HCT116 (cell line): ENCODE data around the gene SLC44A3. TPM values are rescaled to one million over a fixed set of nuclear protein-coding genes. Genes with fewer than 3 reads are reported as not detected.

ENCODE experiments used
- ATAC-seq: fragments of 200-7000 bp; cut with Tn5 transposase; 2 replicates; pipeline ENCODE4 v1.9.1; 2020; ENCODE audit warnings: mild to moderate bottlenecking, moderate library complexity
- BruUV-seq: library from RNA; stranded (reverse); fragments of 400-500 nt; replicated peaks from 2 replicates; lab custom pipeline; 2021; lab: Mats Ljungman, UMichigan
- CTCF ChIA-PET: fragments of 300-600 bp; sonication (Branson Sonifier 250); formaldehyde crosslinking; loops from one replicate; lab custom pipeline; 2021; ENCODE audit warnings: antibody characterized with exemption; lab: Charles Lee
- POLR2A ChIA-PET: fragments of 300-600, 350-600 bp; sonication (Branson Sonifier 250); formaldehyde crosslinking; loops from one replicate; lab custom pipeline; 2021; ENCODE audit warnings: antibody characterized with exemption; lab: Charles Lee
- RAD21 ChIA-PET, 2 experiments: fragments of 300-600 bp; sonication (Branson Sonifier 250); formaldehyde crosslinking; loops; one replicate each; lab custom pipeline; 2023; ENCODE audit warnings: low total read pairs in 2 of 2; ENCODE audit not compliant: uncharacterized antibody in 2 of 2, unreplicated experiment in 2 of 2, low non-redundant PET in 1 of 2; lab: Charles Lee
- DNase-seq: peaks from one replicate; pipeline ENCODE4 v3.0.0-alpha.2; 2010; ENCODE audit warnings: low read depth, low spot score
- H2AFZ ChIP-seq: fragments of 200-600 bp; shearing (Covaris generic), sonication (generic); 2 replicates; pipeline ENCODE4 v1.6.1; 2017; ENCODE audit warnings: low read depth, mixed run types, mixed read lengths, antibody characterized with exemption, low read length; ENCODE audit not compliant: poor library complexity, severe bottlenecking
- H3K27ac ChIP-seq: 2 replicates; pipeline ENCODE4 v1.5.1; 2012; ENCODE audit warnings: low read depth, low read length
- H3K27me3 ChIP-seq: fragments of 200-600 bp; sonication (generic); 2 replicates; pipeline ENCODE4 v1.6.1; 2016; ENCODE audit warnings: mixed run types, low read length, mixed read lengths; ENCODE audit not compliant: insufficient read depth
- H3K36me3 ChIP-seq, 2 experiments: fragments of 200-500 bp in 1 of 2; fragments of 200-600 bp in 1 of 2; sonication (Bioruptor generic) in 1 of 2; sonication (generic) in 1 of 2; 2 replicates each; pipeline versions ENCODE4 v1.5.1 to v1.6.1; 2014 to 2016; ENCODE audit warnings: low read length in 2 of 2, inconsistent platforms in 1 of 2, mixed read lengths in 1 of 2, mixed run types in 1 of 2; ENCODE audit not compliant: insufficient read depth in 2 of 2, control insufficient read depth in 1 of 2
- H3K4me1 ChIP-seq, 2 experiments: fragments of 200-600 bp in 1 of 2; sonication (generic) in 1 of 2; 2 replicates each; pipeline versions ENCODE4 v1.5.1 to v1.6.1; 2012 to 2017; ENCODE audit warnings: low read length in 2 of 2, inconsistent platforms in 1 of 2, mild to moderate bottlenecking in 1 of 2, mixed read lengths in 1 of 2, mixed run types in 1 of 2, moderate library complexity in 1 of 2; ENCODE audit not compliant: insufficient read depth in 2 of 2, control insufficient read depth in 1 of 2
- H3K4me2 ChIP-seq: fragments of 200-600 bp; sonication (generic); 2 replicates; pipeline ENCODE4 v1.6.1; 2017; ENCODE audit warnings: mixed run types, low read length, mixed read lengths
- H3K4me3 ChIP-seq, 2 experiments: fragments of 200-600 bp in 1 of 2; sonication (generic) in 1 of 2; replicated peaks in 1 of 2; 2 replicates each; pipeline ENCODE4 v1.5.1; 2011 to 2016; ENCODE audit warnings: low read length in 2 of 2, control low read depth in 1 of 2, low read depth in 1 of 2, mild to moderate bottlenecking in 1 of 2, mixed read lengths in 1 of 2, mixed run types in 1 of 2
- H3K79me2 ChIP-seq: fragments of 200-600 bp; sonication (generic); 2 replicates; pipeline ENCODE4 v1.6.1; 2017; ENCODE audit warnings: mild to moderate bottlenecking, mixed run types, low read length, moderate library complexity, mixed read lengths; ENCODE audit not compliant: insufficient read depth
- H3K9ac ChIP-seq: fragments of 200-600 bp; sonication (generic); 2 replicates; pipeline ENCODE4 v1.6.1; 2016; ENCODE audit warnings: low read length, mixed read lengths
- H3K9me2 ChIP-seq: fragments of 200-600 bp; sonication (generic), shearing (Covaris generic); 2 replicates; pipeline ENCODE4 v1.6.1; 2017; ENCODE audit warnings: mixed run types, mild to moderate bottlenecking, moderate library complexity; ENCODE audit not compliant: insufficient read depth
- H3K9me3 ChIP-seq, 2 experiments: fragments of 200-500 bp in 1 of 2; fragments of 200-600 bp in 1 of 2; sonication (Bioruptor generic) in 1 of 2; sonication (generic) in 1 of 2; 2 replicates each; pipeline ENCODE4 v1.6.1; 2014 to 2017; ENCODE audit warnings: low read length in 2 of 2, mixed read lengths in 2 of 2, inconsistent platforms in 1 of 2, low read depth in 1 of 2, mild to moderate bottlenecking in 1 of 2, mixed run types in 1 of 2, moderate library complexity in 1 of 2; ENCODE audit not compliant: control insufficient read depth in 1 of 2, insufficient read depth in 1 of 2
- H4K20me1 ChIP-seq: fragments of 200-600 bp; sonication (generic), shearing (Covaris generic); 2 replicates; pipeline ENCODE4 v1.6.1; 2017; ENCODE audit warnings: mixed run types, mild to moderate bottlenecking, moderate library complexity; ENCODE audit not compliant: insufficient read depth
- CEBPB ChIP-seq: IDR thresholded peaks from 2 replicates; pipeline ENCODE4 v1.6.1; 2012; ENCODE audit warnings: low read depth
- EGR1 ChIP-seq: IDR thresholded peaks from 2 replicates; pipeline ENCODE4 v1.6.1; 2012; ENCODE audit warnings: low read depth
- ELF1 ChIP-seq: IDR thresholded peaks from 2 replicates; pipeline ENCODE4 v1.6.1; 2012; ENCODE audit warnings: low read depth, borderline replicate concordance
- EZH2 ChIP-seq: fragments of 200-600 bp; sonication (generic); IDR thresholded peaks from 2 replicates; pipeline ENCODE4 v1.6.1; 2017; ENCODE audit warnings: antibody characterized with exemption, mixed run types
- FOSL1 ChIP-seq: IDR thresholded peaks from 2 replicates; pipeline ENCODE4 v1.6.1; 2012; ENCODE audit warnings: low read depth
- JUND ChIP-seq: IDR thresholded peaks from 2 replicates; pipeline ENCODE4 v1.6.1; 2012
- POLR2A ChIP-seq: IDR thresholded peaks from 2 replicates; pipeline ENCODE4 v1.7.0; 2011; ENCODE audit warnings: borderline replicate concordance; ENCODE audit not compliant: insufficient read depth, insufficient read length; ENCODE audit errors: extremely low read depth
- POLR2AphosphoS5 ChIP-seq: IDR thresholded peaks from 2 replicates; pipeline ENCODE4 v1.6.1; 2011; ENCODE audit warnings: mild to moderate bottlenecking, low read depth, low read length, moderate library complexity
- RAD21 ChIP-seq: IDR thresholded peaks from 2 replicates; pipeline ENCODE4 v1.6.1; 2012; ENCODE audit warnings: low read depth, mild to moderate bottlenecking
- SRF ChIP-seq: IDR thresholded peaks from 2 replicates; pipeline ENCODE4 v1.6.1; 2012; ENCODE audit warnings: low read depth
- ZFX ChIP-seq: fragments of 450-650 bp; IDR thresholded peaks from 2 replicates; pipeline ENCODE4 v1.6.1; 2017
- intact Hi-C: fragments of 100-400 bp; cut with micrococcal nuclease; formaldehyde crosslinking; loops from 2 replicates; pipeline ENCODE4 v1.10.0; 2022
- total RNA-seq: library from RNA; stranded (reverse); gene quantifications from one replicate; pipeline ENCODE4 v1.2.1, GENCODE V29; 2021; ENCODE audit not compliant: unreplicated experiment
- TF ChIP-seq, protein P1 (sequence below), 3 experiments: fragments of 200-600 bp in 1 of 3; sonication (generic) in 1 of 3; IDR thresholded peaks in 2 of 3; conservative IDR thresholded peaks in 1 of 3; 2 replicates each; pipeline ENCODE4 v1.5.1; 2012 to 2017; ENCODE audit warnings: low read depth in 2 of 3, low read length in 2 of 3, antibody characterized with exemption in 1 of 3, borderline replicate concordance in 1 of 3, control low read depth in 1 of 3, mild to moderate bottlenecking in 1 of 3, mixed read lengths in 1 of 3, mixed run types in 1 of 3, moderate library complexity in 1 of 3; ENCODE audit not compliant: insufficient read depth in 1 of 3
- TF ChIP-seq, protein P2 (sequence below): IDR thresholded peaks from 2 replicates; pipeline ENCODE4 v1.6.1; 2012
- TF ChIP-seq, protein P3 (sequence below): IDR thresholded peaks from 2 replicates; pipeline ENCODE4 v1.6.1; 2011; ENCODE audit warnings: mild to moderate bottlenecking, low read length, moderate library complexity; ENCODE audit not compliant: insufficient replicate concordance; ENCODE audit errors: extremely low read depth

The SLC44A3 gene
- total RNA-seq, 1 experiment from 2014 or later, result 9.6 TPM

DNA sequence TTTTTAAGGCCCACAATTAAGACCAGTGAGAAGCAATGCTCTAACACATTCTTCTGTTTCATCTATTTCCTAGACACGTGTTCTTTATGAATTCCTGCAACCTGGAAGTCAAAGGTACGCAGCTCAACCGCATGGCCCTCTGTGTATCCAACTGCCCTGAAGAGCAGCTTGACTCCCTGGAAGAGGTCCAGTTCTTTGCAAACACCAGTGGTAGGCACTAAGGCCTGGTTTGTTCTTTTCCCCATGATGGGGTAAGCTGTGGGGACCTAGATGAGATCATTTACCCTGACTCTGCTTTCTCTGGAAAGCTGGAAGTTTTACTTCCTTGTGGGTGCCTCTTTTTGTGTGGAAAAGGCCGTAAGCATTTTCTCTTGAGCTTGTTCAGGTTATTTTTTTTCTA is 7.3 kb downstream of the SLC44A3 start:
- H3K9ac ChIP-seq, result no peak overlapping the region
- H3K27me3 ChIP-seq, result no peaks in the 10 kb centered on the region
- peaks cover 0 to 2% of the 10 kb centered on the region in 2 experiments; a peak in 3 of 4 replicates for H3K36me3 ChIP-seq
- DNase-seq (no peak), ATAC-seq (no peak)
- no peak overlapping the region for H3K4me3 ChIP-seq
- no peaks in the 10 kb centered on the region; the same call in 1 of the 2 replicates for H3K9me2 ChIP-seq
- POLR2A ChIA-PET, result no interaction called here
- TF ChIP-seq POLR2AphosphoS5 (no peak), RAD21 (no peak), SRF (no peak), EZH2 (no peak), CEBPB (no peak), EGR1 (no peak), POLR2A (no peak), ZFX (no peak), ELF1 (no peak), FOSL1 (no peak), JUND (no peak)
- TF ChIP-seq, protein P1, sequence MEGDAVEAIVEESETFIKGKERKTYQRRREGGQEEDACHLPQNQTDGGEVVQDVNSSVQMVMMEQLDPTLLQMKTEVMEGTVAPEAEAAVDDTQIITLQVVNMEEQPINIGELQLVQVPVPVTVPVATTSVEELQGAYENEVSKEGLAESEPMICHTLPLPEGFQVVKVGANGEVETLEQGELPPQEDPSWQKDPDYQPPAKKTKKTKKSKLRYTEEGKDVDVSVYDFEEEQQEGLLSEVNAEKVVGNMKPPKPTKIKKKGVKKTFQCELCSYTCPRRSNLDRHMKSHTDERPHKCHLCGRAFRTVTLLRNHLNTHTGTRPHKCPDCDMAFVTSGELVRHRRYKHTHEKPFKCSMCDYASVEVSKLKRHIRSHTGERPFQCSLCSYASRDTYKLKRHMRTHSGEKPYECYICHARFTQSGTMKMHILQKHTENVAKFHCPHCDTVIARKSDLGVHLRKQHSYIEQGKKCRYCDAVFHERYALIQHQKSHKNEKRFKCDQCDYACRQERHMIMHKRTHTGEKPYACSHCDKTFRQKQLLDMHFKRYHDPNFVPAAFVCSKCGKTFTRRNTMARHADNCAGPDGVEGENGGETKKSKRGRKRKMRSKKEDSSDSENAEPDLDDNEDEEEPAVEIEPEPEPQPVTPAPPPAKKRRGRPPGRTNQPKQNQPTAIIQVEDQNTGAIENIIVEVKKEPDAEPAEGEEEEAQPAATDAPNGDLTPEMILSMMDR (IDR thresholded peaks at IDR 0.05 in 2 of 3, conservative IDR thresholded peaks at IDR 0.05 in 1 of 3; ENCODE audit: borderline replicate concordance in 1 of 3, insufficient read depth in 1 of 3, low read depth in 2 of 3, low read length in 2 of 3), result no peak
- TF ChIP-seq, protein P2, sequence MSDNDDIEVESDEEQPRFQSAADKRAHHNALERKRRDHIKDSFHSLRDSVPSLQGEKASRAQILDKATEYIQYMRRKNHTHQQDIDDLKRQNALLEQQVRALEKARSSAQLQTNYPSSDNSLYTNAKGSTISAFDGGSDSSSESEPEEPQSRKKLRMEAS, result no peak
- TF ChIP-seq, protein P3, sequence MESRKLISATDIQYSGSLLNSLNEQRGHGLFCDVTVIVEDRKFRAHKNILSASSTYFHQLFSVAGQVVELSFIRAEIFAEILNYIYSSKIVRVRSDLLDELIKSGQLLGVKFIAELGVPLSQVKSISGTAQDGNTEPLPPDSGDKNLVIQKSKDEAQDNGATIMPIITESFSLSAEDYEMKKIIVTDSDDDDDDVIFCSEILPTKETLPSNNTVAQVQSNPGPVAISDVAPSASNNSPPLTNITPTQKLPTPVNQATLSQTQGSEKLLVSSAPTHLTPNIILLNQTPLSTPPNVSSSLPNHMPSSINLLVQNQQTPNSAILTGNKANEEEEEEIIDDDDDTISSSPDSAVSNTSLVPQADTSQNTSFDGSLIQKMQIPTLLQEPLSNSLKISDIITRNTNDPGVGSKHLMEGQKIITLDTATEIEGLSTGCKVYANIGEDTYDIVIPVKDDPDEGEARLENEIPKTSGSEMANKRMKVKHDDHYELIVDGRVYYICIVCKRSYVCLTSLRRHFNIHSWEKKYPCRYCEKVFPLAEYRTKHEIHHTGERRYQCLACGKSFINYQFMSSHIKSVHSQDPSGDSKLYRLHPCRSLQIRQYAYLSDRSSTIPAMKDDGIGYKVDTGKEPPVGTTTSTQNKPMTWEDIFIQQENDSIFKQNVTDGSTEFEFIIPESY, result no peak
- CTCF ChIA-PET, result interaction anchor here (1.5 kb wide), 1 partner anchor 27 kb away, joined by 3 read pairs; no protein-coding TSS in a partner anchor
- H3K4me2 ChIP-seq, result no peak overlapping the region
- RAD21 ChIA-PET, result no interaction called here
- intact Hi-C loops, result no loop called here
- no peaks in the 10 kb centered on the region for H3K9me3 ChIP-seq
- no peaks in the 10 kb centered on the region for H4K20me1 ChIP-seq
- BruUV-seq, result no TSS peak
- H3K79me2 ChIP-seq, result no peaks in the 10 kb centered on the region
- H3K4me1 ChIP-seq, result peaks cover 0 to 4% of the 10 kb centered on the region in 2 experiments; a peak in 1 of 4 replicates
- no peak overlapping the region for H2AFZ ChIP-seq
- no peak overlapping the region for H3K27ac ChIP-seq
